ENCODE measurements around the gene SLFN12. TPM values are rescaled to one million over a fixed set of nuclear protein-coding genes. Genes with fewer than 3 reads are reported as not detected.

SLFN12 gene
- total RNA-seq (2022; extraction: Qiagen RNA extraction), result 0.11 TPM in 1 of 5 replicates, not detected in the others

DNA sequence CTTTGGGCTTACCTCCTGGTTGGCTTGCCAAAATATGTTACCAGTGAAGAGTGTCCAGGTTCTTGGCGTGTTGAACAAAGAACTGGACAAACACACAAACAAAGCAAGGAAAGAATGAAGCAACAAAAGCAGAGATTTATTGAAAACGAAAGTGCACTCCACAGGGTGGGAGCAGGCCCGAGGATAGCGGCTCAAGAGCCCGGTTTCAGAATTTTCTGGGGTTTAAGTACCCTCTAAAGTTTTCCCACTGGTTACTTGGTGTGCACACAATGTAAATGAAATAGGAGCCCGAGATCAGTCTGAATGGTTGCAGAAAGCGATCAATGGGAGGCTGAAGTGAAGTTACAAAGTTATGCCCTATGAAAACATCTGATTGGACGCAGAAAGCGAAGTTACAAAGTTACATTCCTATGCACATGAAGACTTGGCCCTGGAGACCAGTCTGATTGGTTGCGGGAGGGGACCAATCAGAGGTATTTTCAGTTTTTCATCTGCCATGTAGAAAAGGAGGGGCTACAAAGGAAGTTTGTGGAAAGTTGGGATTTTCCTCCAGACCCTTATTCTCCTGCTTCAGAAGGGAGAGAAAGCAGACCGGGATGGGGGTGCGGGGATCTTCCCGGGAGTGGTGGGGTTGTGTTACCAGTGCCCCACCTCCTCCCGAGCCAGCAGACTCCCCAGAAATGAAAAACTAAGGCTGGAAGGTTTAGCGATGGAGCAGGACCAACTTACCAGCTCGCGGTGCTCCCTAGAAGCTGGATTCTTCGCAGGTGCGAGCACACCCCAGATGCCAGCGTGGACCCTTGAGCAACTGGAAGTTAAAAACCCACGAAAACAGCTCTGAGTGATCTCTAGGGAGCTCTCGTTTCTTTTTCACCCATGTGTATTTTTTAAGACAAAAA, at the start of gene SLFN12:
SLFN12 (minus strand) TSS at position 325 of the 899 bp plus-strand sequence. CDS start 9,472 bp downstream, outside the sequence.

DNA sequence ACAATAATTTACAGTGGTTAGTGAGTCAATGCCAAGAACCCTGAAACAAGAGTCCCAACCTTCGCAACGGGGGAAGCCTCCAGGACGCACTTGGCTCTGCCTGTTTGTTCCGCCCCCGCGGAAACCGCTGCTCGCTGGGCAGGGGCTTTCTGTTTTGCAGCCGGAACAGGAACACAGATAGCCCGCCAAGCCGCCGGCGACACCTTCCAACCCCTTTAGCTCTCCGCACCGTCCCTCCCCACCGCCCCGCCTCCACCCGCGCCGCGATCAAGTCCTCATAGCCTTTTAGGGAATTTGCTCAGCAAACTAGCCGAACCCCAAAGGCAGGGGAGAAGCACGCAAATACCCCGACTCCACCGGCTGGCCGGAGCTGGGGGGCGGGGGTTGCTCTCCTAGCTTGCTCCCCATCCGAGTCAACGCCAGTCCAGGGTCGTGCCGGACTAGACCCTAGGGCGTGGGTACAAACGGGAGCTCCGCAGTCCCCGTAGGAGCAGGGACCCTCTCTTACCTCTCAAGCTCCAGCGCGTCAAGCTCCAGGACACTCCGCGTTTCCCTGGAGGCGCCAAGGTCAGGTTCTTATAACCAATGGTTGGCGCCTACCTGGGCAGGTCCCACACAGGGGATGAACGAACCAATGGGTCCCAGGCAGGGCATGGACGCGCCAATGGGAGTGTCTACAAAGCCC, 16.1 kb upstream of the SLFN12 start, which contains the start of gene SLFN13:
SLFN13 (minus strand) TSS at position 553 of the 685 bp plus-strand sequence. CDS start 3,086 bp downstream, outside the sequence.

DNA sequence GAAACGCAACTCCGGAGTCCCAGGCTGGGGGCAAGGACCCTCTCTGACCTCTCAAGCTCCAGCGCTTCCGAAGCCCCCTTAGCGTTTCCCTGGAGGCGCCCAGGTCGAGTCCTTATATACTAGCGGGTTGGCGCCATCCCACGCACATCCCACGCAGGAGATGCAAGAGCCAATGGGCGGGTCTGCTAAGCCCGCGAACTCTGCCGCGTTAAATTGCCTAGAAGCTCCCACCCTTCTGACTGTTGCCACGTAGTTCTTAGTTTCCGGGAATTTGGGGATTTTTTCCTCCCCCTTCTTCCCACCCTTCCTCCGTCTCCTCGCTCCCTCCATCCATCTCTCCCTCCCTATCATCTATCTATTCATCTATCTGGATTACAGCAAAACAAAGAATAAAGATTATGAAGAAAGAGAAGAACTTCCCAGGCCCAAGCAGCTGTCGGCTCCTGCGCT, 58.7 kb downstream of the SLFN12 start, which contains the start of gene SLFN11:
SLFN11 (minus strand) TSS at position 88 of the 450 bp plus-strand sequence. CDS start 9,814 bp downstream, outside the sequence.

Other genes starting within 250 kb of the SLFN12 start
- not detected in 5 replicates for gene SLC35G3, start 238.1 kb downstream of the SLFN12 start, total RNA-seq (2022; extraction: Qiagen RNA extraction)
- gene SLFN5, start 189.4 kb downstream of the SLFN12 start, total RNA-seq (2022; extraction: Qiagen RNA extraction), result 2.1 to 4.0 TPM (median 3.0 TPM) in 5 replicates
- gene SLFN11, start 58.9 kb downstream of the SLFN12 start, total RNA-seq (2022; extraction: Qiagen RNA extraction), result 3.3 to 7.0 TPM (median 6.5 TPM) in 5 replicates
- gene SLFN13, start 16.3 kb upstream of the SLFN12 start, total RNA-seq (2022; extraction: Qiagen RNA extraction), result 3.3 to 4.3 TPM (median 3.6 TPM) in 5 replicates
- gene SLFN12L, start 105.2 kb upstream of the SLFN12 start, total RNA-seq (2022; extraction: Qiagen RNA extraction), result 0.07 TPM in 1 of 5 replicates, not detected in the others
- not detected in 5 replicates for gene SLFN14, start 128.3 kb upstream of the SLFN12 start, total RNA-seq (2022; extraction: Qiagen RNA extraction)
- gene PEX12, start 146.1 kb upstream of the SLFN12 start, total RNA-seq (2022; extraction: Qiagen RNA extraction), result 7.1 to 8.2 TPM (median 7.9 TPM) in 5 replicates
- 120 to 149 TPM (median 133 TPM) in 5 replicates for gene AP2B1, start 154.8 kb upstream of the SLFN12 start, total RNA-seq (2022; extraction: Qiagen RNA extraction)

Measured in A549 treated with Mapracorat at 1 μM for 4 hours (cell line).